ENCODE data around the gene ATN1.
"Not testable (repeated sequence)": the region's sequence is repeated elsewhere in the genome, so short reads cannot be mapped to it uniquely, and the experiment has no call there.

The ATN1 gene, protein sequence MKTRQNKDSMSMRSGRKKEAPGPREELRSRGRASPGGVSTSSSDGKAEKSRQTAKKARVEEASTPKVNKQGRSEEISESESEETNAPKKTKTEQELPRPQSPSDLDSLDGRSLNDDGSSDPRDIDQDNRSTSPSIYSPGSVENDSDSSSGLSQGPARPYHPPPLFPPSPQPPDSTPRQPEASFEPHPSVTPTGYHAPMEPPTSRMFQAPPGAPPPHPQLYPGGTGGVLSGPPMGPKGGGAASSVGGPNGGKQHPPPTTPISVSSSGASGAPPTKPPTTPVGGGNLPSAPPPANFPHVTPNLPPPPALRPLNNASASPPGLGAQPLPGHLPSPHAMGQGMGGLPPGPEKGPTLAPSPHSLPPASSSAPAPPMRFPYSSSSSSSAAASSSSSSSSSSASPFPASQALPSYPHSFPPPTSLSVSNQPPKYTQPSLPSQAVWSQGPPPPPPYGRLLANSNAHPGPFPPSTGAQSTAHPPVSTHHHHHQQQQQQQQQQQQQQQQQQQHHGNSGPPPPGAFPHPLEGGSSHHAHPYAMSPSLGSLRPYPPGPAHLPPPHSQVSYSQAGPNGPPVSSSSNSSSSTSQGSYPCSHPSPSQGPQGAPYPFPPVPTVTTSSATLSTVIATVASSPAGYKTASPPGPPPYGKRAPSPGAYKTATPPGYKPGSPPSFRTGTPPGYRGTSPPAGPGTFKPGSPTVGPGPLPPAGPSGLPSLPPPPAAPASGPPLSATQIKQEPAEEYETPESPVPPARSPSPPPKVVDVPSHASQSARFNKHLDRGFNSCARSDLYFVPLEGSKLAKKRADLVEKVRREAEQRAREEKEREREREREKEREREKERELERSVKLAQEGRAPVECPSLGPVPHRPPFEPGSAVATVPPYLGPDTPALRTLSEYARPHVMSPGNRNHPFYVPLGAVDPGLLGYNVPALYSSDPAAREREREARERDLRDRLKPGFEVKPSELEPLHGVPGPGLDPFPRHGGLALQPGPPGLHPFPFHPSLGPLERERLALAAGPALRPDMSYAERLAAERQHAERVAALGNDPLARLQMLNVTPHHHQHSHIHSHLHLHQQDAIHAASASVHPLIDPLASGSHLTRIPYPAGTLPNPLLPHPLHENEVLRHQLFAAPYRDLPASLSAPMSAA (N-terminal part only)

DNA sequence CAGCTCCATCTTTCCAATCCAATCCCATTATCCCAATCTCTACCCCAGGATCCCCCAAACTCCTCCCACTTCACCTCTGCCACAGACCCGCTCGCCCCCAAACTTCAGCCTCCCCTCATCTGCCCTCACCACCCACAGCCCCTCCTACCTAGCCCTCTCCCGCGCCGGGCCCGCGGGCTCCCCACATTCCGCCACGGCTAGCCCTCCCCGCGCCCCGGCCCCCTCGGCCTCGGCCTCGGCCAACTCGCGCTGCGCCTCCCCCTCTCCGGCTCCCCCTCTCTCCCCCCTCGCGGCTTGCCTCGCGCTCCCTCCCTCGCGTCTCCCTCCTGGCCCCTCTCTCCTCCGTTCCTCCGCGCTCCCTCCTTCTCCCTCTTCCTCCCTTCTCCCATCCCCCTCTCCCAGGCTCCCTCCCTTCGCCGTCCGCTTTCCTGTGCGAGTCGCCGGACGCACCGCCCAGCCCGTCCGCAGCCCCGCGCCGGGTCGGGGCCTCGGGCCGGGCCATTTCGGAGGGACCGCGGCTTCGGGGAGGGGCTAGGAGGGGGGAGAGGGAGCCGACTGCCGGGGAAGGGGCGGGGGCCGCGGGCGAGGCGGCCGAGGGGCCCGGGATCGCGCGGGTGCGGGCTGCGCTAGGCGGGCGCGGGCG is at the start of gene ATN1:
ATN1 (plus strand) TSS at position 581 of the 643 bp plus-strand sequence. CDS start 6,043 bp downstream, outside the sequence.
- DNase-seq, result no peak

DNA sequence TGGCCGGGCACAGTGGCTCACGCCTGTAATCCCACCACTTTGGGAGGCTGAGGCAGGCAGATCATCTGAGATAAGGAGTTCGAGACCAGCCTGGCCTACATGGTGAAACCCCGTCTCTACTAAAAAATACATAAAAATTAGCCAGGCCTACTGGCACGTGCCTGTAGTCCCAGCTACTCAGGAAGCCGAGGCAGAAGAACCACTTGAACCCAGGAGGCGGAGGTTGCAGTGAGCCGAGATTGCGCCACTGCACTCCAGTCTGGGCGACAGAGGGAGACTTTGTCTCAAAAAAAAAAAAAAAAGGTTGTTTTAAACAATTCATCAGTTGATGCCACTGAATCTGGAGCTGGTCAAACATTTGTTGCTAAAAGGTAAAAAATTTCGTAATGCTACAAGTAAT is 47.9 kb upstream of the ATN1 start:
- DNase-seq, result not testable (repeated sequence)

DNA sequence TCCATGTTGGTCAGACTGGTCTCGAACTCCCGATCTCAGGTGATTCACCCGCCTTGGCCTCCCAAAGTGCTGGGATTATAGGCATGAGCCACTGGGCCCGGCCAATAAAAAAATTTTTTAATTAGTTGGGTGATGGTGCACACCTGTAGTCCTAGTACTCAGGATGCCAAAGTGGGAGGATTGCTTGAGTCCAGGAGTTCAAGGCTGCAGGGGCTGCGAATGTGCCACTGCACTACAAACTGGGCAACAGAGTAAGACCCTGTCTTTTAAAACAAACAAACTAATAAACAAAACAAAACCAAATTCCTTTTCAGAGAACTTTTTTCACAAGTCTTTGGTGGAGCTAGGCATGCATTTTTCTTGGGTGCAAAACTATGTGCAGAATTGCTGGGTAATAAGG is 44.5 kb upstream of the ATN1 start:
- DNase-seq, result no peak

DNA sequence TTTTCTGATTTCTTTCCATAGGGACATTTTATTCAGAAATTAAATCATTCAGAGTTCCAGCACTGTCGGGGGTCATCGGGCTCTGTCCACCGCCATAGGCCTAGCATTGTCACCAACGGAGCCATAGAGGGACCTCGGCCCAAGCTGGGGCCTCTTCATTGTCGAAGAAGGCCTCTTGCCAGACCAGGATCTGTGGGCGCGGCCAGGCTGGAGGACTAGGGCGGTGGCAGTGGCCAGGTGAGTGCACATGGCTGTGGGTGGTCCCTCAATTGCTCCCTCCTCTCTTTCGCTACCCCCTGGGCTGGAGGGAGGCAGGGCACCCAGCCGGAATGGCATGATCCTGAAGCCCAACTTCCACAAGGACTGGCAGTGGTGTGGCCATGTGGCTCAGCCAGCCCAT is 44.1 kb upstream of the ATN1 start:
- no peak for DNase-seq

DNA sequence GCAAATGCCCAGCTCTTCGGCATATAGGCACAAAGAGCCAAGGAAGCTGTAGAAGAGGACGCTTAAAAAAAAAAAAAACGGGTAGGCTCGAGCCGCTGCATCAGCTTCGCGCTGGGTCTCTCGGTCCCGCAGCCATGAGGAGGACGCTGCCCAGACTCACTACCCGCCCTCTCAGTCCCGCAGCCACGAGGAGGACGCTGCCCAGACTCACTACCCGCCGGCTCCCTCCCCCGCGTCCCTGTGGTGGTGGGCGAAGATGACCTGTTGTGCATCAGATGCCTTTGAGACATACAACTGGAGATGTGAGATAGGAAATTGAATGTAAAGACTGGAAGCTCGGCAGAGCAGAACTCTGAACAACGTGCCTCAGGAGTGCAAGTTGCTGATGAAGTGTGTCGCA is 43.2 kb upstream of the ATN1 start:
- DNase-seq, result no peak

DNA sequence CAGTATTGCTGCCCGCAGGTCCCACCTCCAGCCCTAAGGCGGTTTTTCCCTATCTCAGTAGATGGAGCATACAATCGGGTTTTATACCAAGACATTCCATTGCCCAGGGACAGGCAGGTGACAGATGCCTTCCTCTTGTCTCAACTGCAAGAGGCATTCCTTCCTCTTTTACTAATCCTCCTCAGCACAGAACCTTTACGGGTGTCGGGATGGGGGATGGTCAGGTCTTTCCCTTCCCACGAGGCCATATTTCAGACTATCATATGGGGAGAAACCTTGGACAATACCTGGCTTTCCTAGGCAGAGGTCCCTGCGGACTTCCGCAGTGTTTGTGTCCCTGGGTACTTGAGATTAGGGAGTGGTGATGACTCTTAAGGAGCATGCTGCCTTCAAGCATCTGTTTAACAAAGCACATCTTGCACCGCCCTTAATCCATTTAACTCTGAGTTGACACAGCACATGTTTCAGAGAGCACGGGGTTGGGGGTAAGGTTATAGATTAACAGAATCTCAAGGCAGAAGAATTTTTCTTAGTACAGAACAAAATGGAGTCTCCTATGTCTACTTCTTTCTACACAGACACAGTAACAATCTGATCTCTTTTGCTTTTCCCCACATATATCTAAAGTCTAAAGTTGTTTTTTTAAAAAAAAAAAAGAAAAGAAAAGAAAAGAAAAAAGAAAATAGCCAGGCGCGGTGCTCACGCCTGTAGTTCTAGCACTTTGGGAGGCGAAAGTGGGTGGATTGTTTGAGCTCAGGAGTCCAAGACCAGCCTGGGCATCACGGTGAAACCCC is 41.4 kb upstream of the ATN1 start:
- DNase-seq, result not testable (repeated sequence)

DNA sequence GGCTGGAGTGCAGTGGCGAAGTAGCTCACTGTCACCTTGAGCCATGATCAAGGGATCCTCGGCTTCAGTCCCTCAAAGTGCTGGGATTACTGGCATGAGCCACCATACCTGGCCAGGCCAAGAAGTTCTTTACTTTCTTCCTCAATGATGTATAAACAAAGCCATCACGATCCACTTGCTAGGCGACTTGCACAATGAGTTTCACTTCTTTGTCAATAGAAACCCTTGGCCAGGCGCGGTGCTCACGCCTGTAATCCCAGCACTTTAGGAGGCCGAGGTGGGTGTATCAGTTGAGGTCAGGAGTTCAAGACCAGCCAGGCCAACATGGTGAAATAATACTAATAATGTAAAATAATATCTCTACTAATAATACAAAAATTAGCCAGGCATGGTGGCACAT is 40.3 kb upstream of the ATN1 start:
- DNase-seq, result no peak

DNA sequence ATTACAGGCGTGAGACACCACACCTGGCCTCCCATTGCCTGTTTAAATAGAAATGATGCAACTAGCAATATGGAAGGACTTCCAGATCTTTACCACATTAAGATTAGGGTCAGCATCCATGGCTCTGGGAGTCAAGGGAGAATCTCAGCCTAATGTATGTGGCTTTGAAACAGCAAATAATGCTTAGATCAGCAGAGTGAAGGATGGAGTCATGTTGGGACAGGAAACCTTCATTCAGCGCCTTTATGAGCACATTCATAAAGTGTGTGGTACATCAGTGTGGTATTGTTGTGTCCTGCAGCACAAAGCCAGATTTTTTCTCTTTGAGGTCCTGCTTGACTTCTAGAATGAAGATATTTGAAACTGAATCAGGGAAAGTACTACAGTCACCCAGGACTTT is 39.4 kb upstream of the ATN1 start:
- DNase-seq, result no peak

DNA sequence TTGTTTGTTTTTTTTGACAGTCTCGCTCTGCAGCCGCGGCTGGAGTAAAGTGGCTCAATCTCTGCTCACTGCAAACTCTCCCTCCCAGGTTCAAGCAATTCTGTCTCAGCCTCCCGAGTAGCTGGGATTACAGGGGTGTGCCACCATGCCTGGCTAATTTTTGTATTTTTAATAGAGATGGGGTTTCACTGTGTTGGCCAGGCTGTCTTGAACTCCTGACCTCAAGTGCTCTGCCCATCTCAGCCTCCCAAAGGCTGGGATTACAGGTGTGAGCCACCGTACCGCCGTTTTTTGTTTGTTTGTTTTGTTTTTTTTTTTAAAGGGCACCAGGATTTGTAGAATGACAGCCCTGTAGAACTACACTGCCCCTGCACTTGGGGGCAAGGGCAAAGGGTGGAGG is 39.0 kb upstream of the ATN1 start:
- DNase-seq, result not testable (repeated sequence)

DNA sequence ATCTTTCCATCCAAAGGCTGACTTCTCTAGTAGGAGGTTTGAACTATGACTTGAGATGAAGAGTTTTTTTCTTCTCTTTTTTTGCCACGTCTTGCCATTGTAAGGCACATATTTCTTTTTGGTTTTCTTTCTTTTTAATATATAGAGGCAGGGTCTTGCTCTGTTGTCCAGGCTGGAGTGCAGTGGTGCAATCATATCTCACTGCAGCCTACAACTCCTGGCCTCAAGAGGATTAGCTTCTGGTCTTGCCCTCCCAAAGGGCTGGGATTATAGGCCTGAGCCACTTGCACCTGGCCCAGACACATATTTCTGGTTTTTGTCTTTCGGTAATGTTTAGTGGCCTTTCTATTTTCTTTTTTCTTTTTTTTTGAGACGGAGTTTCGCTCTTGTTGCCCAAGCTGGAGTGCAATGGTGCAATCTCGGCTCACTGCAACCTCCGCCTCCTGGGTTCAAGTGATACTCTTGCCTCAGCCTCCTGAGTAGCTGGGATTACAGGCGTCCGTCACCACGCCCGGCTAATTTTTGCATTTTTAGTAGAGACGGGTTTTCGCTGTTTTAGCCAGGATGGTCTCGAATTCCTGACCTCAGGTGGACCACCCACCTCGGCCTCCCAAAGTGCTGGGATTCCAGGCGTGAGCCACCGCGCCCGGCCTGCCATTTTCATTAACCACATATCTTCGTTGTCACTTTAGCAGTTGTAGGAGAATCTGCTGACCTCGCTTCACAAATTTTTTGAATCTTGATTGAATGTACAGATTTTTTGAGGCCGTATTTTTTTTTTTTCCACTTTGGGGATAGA is 37.8 kb upstream of the ATN1 start:
- not testable (repeated sequence) for DNase-seq

DNA sequence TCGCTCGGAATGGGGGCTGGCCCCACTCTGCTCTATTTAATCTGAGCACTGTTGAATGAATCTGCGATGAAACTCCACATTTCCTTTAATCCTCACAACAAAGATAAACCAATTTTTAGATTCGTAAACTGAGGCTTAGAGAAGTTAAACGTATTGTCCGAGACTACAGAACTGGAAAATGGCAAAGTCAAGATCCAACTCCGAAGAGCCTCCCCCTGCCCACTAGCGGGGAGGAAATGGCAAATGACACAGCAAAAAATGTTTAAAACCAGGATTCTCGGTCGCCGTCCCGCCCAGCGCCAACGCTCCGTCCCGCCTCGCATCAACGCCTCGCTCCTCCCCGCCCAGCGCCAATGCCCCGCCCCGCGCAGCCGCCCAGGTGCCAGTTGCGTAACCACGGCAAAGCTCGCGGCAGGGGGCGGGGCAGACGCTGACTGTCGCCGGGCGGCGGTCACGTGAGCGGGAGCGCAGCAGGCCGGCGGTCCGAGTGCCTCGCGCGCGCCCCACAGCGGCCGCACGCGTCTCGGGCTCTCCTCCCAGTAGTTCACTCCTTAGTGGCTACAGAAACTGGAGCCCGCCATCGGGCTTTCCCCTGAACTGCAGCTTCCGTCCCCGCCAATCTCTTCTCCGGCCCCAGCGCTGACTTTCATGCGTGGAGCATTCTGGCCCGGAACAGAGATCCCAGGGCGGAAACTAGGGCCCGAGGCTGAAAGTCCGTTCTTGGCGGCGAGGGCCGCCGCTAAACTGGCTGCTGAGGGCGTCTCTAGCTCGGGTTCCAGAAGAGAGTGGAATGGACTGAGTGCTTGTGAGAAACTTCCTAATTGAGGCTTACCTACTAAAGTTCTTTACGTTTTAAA is 36.7 kb upstream of the ATN1 start:
- DNase-seq, result peak; percentile 99

DNA sequence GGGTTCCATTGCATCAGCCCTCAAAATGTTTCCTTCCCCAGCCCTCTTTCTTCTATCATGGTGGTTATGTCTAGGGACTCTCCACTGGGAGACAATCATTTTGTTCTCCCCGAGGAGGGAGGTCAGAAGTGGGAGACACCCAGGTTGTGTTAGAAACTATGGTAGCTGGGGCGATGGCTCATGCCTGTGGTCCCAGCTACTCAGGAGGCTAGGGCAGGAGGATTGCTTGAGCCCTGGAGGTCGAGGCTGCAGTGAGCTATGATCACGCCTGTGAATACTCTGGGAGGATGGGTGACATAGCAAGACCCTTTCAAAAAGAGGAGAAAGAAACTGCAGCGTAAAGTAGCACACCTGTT is 36.1 kb upstream of the ATN1 start:
- no peak for DNase-seq

DNA sequence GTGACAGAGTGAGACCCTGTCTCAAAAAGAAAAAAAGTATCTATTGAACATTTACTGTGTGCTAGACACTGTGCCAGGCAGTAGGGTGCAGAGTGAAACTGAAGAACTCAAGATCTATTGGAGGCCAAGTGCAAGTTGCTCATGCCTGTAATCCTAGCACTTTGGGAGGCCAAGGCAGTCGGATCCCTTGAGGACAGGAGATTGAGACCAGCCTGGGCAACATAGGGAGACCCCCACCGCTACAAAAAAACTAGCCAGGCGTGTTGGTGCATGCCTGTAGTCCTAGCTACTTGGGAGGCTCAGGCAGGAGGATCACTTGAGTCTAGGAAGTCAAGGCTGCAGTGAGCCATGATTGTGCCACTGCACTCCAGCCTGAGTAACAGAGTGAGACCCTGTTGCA is 35.1 kb upstream of the ATN1 start:
- not testable (repeated sequence) for DNase-seq

DNA sequence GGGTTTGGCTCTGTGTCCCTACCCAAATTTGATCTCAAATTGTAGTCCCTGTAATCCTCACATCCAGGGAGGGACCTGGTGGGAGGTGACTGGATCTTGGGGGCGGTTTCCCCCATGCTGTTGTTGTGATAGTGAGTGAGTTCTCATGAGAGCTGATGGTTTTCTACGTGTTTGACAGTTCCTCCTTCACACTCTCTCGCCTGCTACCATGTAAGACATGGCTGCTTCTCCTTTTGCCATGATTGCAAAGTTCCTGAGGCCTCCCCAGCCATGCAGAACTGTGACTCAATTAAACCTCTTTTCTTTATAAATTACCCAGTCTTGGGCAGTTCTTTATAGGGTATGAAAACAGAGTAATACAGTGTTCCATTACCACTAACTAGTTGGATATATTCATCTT is 33.4 kb upstream of the ATN1 start:
- no peak for DNase-seq

DNA sequence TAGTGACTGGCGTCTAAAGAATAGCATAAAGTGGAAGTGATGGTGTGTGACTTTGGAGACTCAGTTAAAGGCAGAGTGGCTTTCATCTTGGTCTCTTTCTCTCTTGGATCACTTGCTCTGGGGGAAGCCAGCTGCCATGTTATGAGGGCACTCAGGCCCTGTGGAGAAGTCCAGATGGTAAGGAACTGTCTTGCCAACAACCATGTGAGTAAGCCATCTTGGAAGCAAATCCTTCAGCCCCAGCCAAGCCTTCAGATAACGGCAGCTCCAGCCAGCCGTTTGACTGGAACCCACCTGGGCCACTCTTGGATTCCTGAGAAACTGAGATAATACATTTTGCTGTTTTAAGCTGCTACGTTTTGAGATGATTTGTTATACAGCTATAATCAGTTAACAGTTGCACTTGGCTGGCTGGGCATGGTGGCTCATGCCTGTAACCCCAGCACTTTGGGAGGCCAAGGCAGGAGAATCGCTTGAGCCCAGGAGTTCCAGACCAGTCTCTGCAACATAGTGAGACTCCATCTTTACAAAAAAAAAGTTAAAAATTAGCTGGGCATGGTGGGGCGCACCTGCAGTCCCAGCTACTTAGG is 30.8 kb upstream of the ATN1 start:
- no peak for DNase-seq

DNA sequence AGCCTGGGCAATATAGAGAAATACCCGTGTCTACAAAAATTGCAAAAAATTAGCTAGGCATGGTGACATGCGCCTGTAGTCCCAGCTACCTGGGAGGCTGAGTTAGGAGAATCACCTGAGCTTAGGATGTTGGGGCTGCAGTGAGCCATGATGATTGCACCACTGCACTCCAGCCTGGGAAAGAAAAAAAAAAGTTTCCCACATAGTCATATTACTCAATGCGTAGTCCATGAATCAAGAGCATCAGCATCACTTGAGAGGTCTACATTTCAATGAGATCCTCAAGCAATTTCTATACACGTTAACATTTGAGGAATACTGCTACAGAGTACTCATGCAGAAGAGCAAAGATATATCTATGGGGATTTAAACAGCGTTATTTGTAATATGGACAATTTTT is 28.3 kb upstream of the ATN1 start:
- no peak for DNase-seq

DNA sequence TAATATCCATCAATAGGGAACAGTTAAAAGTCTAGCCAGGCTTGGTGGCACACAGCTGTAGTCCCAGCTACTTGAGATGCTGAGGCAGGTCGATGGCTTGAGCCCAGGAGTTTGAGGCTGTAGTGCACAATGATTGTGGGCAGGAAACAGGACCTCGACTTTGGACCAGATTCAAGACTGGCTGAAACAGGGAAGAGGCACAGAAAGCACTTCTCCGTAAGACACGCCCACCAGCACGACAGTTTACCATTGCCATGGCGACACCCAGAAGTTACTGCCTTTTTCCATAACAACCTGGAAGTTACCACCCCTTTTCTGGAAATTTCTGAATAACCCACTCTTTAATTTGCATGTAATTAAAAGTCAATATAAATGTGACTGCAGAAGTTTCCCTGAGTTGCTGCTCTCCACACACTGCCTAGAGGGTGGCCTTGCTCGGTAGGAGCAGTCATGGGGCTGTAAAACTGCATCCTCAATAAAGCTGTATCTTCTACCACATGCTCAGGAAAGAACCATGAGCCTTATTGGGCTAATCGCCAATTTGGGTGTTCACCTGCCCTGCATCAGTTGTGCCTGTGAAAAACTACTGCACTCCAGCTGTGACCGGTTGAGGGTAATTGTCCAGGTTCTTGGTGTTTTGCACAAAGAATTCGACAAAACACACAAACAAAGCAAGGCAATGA is 27.8 kb upstream of the ATN1 start:
- DNase-seq, result no peak

DNA sequence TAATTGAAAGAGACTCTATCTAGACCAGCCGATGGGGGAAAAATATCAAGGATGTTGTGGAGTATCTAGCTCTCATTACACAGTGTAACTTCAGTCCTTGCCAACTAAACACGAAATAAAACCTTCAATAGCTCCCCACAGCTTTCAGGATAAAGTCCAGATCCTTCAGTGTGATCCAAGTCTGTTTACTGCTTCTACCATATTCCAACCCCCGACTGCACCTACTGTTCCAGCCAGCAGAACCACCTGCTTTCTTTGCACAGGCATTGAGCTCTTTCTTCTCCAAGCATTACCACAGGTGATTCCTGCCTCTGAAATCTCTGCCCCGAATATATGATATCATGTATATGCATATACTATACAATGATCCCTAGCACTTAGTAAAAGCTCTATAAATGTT is 25.3 kb upstream of the ATN1 start:
- no peak for DNase-seq

DNA sequence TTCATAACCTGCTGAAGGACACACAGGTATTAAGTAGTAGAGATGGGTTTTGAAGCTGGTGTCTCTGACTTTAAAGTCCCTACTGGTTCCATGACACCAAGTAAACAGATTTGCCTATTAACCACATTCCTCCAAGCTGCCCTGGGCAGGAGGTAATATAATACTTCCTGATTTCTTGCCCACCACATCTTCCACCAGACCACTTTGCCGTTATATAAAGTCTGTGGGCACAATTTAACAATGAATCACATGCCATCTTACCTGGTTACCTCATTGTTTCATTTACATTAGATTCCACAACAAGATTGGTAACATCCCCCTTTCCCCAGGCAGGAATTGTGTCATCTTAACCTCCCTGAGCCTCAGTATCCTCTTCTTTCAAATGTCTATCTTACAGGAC is 24.0 kb upstream of the ATN1 start:
- no peak for DNase-seq
